OCI-LY1 (cell line): Measurements from ENCODE around the gene LMBR1.

Experiments used
- H2AFZ ChIP-seq: fragments of 200-600 bp; sonication (generic), shearing (Covaris generic); 2 replicates; pipeline ENCODE4 v1.6.0; 2014; ENCODE audit warnings: antibody characterized with exemption, mild to moderate bottlenecking, low read length
- H3F3A ChIP-seq: fragments of 200-600 bp; sonication (generic), shearing (Covaris generic); 2 replicates; pipeline ENCODE4 v1.6.0; 2014; ENCODE audit warnings: mild to moderate bottlenecking, antibody characterized with exemption, low read length, moderate library complexity; ENCODE audit not compliant: insufficient read depth
- H3K27ac ChIP-seq: fragments of 200-600 bp; sonication (generic); 2 replicates; pipeline ENCODE4 v1.5.1; 2014; ENCODE audit warnings: low read length, mixed run types, mild to moderate bottlenecking, low read depth; ENCODE audit not compliant: poor library complexity, severe bottlenecking
- H3K27me3 ChIP-seq: fragments of 200-600 bp; sonication (generic); 2 replicates; pipeline ENCODE4 v1.6.0; 2014; ENCODE audit warnings: antibody characterized with exemption, mild to moderate bottlenecking, low read length, moderate library complexity; ENCODE audit not compliant: insufficient read depth
- H3K36me3 ChIP-seq: fragments of 200-600 bp; sonication (generic); 2 replicates; pipeline ENCODE4 v1.6.1; 2014; ENCODE audit warnings: mild to moderate bottlenecking, antibody characterized with exemption, low read length, moderate library complexity, mixed read lengths; ENCODE audit not compliant: insufficient read depth
- H3K4me1 ChIP-seq: fragments of 200-600 bp; sonication (generic); 2 replicates; pipeline ENCODE4 v1.5.1; 2014; ENCODE audit warnings: mild to moderate bottlenecking, low read length, moderate library complexity; ENCODE audit not compliant: insufficient read depth, severe bottlenecking
- H3K4me2 ChIP-seq: fragments of 200-600 bp; sonication (generic), shearing (Covaris generic); 2 replicates; pipeline ENCODE4 v1.6.1; 2014; ENCODE audit warnings: low read length
- H3K4me3 ChIP-seq: fragments of 200-600 bp; sonication (generic); 2 replicates; pipeline ENCODE4 v1.5.1; 2014; ENCODE audit warnings: low read length, low read depth, mild to moderate bottlenecking, mixed read lengths; ENCODE audit not compliant: poor library complexity, severe bottlenecking
- H3K79me2 ChIP-seq: fragments of 200-600 bp; shearing (Covaris generic); 2 replicates; pipeline ENCODE4 v1.6.1; 2016; ENCODE audit warnings: mixed run types, low read length, mixed read lengths; ENCODE audit not compliant: insufficient read depth
- H3K9ac ChIP-seq: fragments of 200-600 bp; sonication (generic), shearing (Covaris generic); 2 replicates; pipeline ENCODE4 v1.6.1; 2014; ENCODE audit warnings: mild to moderate bottlenecking, low read length, mixed read lengths
- H3K9me2 ChIP-seq: fragments of 200-600 bp; sonication (generic), shearing (Covaris generic); 2 replicates; pipeline ENCODE4 v1.6.1; 2014; ENCODE audit warnings: low read depth, mild to moderate bottlenecking, low read length, mixed read lengths
- H3K9me3 ChIP-seq: fragments of 200-600 bp; shearing (Covaris generic); 2 replicates; pipeline ENCODE4 v1.6.1; 2014; ENCODE audit warnings: low read length, mixed read lengths
- H4K20me1 ChIP-seq: fragments of 200-600 bp; sonication (generic), shearing (Covaris generic); 2 replicates; pipeline ENCODE4 v1.6.0; 2016; ENCODE audit warnings: mild to moderate bottlenecking, low read length; ENCODE audit not compliant: insufficient read depth
- EZH2 ChIP-seq: fragments of 200-600 bp; sonication (generic), shearing (Covaris generic); IDR thresholded peaks from 2 replicates; pipeline ENCODE4 v1.8.0; 2017; ENCODE audit warnings: borderline replicate concordance, mixed run types, mild to moderate bottlenecking, antibody characterized with exemption, low read length, moderate library complexity, mixed read lengths
- TF ChIP-seq, protein P1 (sequence below): fragments of 200-600 bp; sonication (generic), shearing (Covaris generic); IDR thresholded peaks from 2 replicates; pipeline ENCODE4 v1.5.1; 2017; ENCODE audit warnings: mild to moderate bottlenecking, antibody characterized with exemption, low read length, moderate library complexity, mixed read lengths

LMBR1 gene

DNA sequence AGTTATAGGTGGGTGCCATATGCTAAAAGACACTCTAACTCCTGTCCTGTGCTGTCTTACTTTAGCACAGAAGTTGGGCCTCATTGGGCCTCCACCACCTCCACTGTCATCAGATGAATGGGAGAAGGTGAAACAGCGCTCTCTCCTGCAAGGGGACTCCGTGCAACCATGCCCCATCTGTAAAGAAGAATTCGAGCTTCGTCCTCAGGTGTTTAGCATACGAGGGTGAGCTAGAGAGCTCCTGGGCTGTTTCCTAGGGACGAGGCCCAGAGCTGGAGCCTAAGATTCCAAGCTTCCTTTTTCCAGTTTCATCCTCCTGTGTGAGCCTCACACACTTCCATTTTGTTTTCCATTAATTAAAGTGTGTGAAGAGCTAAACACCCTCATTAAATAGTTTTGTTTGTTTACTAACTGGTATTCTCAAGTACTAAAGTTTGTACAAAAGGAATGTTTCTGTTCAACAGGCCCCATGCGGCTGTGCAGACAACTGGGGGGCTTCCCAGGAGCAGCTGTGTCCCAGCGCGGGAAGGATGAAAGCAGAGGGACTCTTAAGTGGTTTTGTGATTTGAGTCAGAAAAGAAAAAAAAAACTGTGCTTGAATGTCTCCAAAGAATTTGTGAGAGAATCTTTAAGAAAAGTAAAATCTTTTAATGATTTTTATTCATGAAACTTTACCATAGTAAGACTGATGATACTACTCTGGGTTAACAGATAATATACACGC is 238.3 kb downstream of the LMBR1 start:
- Histone ChIP-seq H3K9me3 (no peaks in the 10 kb centered on the region), H3K4me2 (no peak overlapping the region), H2AFZ (no peak overlapping the region), H3K27me3 (no peaks in the 10 kb centered on the region), H3F3A (no peaks in the 10 kb centered on the region), H3K9ac (no peak overlapping the region), H4K20me1 (no peaks in the 10 kb centered on the region), H3K36me3 (no peaks in the 10 kb centered on the region), H3K9me2 (no peaks in the 10 kb centered on the region), H3K27ac (no peak overlapping the region), H3K4me3 (no peak overlapping the region), H3K79me2 (no peaks in the 10 kb centered on the region), H3K4me1 (no peaks in the 10 kb centered on the region)
- no peak for TF ChIP-seq EZH2
- TF ChIP-seq, protein P1, sequence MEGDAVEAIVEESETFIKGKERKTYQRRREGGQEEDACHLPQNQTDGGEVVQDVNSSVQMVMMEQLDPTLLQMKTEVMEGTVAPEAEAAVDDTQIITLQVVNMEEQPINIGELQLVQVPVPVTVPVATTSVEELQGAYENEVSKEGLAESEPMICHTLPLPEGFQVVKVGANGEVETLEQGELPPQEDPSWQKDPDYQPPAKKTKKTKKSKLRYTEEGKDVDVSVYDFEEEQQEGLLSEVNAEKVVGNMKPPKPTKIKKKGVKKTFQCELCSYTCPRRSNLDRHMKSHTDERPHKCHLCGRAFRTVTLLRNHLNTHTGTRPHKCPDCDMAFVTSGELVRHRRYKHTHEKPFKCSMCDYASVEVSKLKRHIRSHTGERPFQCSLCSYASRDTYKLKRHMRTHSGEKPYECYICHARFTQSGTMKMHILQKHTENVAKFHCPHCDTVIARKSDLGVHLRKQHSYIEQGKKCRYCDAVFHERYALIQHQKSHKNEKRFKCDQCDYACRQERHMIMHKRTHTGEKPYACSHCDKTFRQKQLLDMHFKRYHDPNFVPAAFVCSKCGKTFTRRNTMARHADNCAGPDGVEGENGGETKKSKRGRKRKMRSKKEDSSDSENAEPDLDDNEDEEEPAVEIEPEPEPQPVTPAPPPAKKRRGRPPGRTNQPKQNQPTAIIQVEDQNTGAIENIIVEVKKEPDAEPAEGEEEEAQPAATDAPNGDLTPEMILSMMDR: no peak

DNA sequence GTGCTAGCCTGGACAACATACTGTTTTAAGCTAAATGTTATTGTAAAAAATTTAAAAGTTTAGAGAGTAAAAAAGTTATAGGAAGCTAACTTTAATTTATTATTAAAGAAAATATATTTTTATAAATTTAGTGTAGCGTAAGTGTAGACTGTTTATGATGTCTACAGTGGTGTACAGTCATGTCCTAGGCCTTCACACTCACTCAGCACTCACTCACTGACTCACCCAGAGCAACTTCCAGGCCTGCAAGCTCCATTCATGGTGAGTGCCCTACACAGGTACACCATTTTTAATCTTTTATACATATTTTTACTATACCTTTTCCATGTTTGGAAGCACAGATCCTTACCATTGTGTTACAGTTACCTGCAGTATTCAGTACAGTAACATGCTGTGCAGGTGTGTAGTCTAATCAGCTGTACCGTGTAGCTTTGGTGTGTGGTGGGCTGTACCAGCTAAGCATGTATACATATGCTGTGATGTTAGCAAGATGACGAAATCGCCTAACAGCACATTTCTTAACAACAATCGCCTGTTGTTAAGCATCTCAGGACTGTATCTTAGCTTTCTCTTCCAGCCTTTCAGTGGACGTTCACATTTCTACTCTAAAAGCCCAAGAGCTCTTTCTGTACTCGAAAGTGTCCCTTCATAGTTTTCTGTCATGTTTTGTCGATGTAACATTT is 240.0 kb downstream of the LMBR1 start:
- TF ChIP-seq, protein P1: no peak
- TF ChIP-seq EZH2: no peak
- Histone ChIP-seq H3K9me2 (no peaks in the 10 kb centered on the region), H3K27me3 (no peaks in the 10 kb centered on the region), H3K4me2 (no peak overlapping the region), H3K4me1 (no peaks in the 10 kb centered on the region), H3K79me2 (no peaks in the 10 kb centered on the region), H3K4me3 (no peak overlapping the region), H3K9me3 (no peaks in the 10 kb centered on the region), H3F3A (no peaks in the 10 kb centered on the region), H3K36me3 (no peaks in the 10 kb centered on the region), H4K20me1 (no peaks in the 10 kb centered on the region), H3K27ac (no peak overlapping the region), H2AFZ (no peak overlapping the region), H3K9ac (no peak overlapping the region)

GRCh38 chr7:156651474-156651873 is 241.5 kb downstream of the LMBR1 start:
- H3K4me1 ChIP-seq: no peaks in the 10 kb centered on the region
- TF ChIP-seq, protein P1: no peak
- no peak for TF ChIP-seq EZH2
- H4K20me1 ChIP-seq: no peaks in the 10 kb centered on the region
- no peaks in the 10 kb centered on the region for H3K9me3 ChIP-seq
- no peak overlapping the region for H2AFZ ChIP-seq
- no peak overlapping the region for H3K4me2 ChIP-seq
- no peaks in the 10 kb centered on the region for H3K27me3 ChIP-seq
- H3K27ac ChIP-seq: no peak overlapping the region
- H3K9ac ChIP-seq: no peak overlapping the region
- H3K36me3 ChIP-seq: no peaks in the 10 kb centered on the region
- no peak overlapping the region for H3K4me3 ChIP-seq
- H3K9me2 ChIP-seq: no peaks in the 10 kb centered on the region
- H3K79me2 ChIP-seq: no peaks in the 10 kb centered on the region
- no peaks in the 10 kb centered on the region for H3F3A ChIP-seq
